Ishikawa (cell line): Measurements from ENCODE around the gene ZFR2.

Source experiments
- CEBPB ChIP-seq: IDR thresholded peaks from 2 replicates; pipeline ENCODE4 v1.6.1; 2012
- CREB1 ChIP-seq: IDR thresholded peaks from 2 replicates; pipeline ENCODE4 v1.6.1; 2012; ENCODE audit warnings: low read depth
- EGR1 ChIP-seq: IDR thresholded peaks from 2 replicates; pipeline ENCODE4 v1.6.1; 2012
- EP300 ChIP-seq: IDR thresholded peaks from 2 replicates; pipeline ENCODE4 v1.6.1; 2012; ENCODE audit warnings: borderline replicate concordance
- FOXM1 ChIP-seq: IDR thresholded peaks from 2 replicates; pipeline ENCODE4 v1.6.1; 2012; ENCODE audit warnings: low read depth, borderline replicate concordance
- NFIC ChIP-seq: IDR thresholded peaks from 2 replicates; pipeline ENCODE4 v1.6.1; 2012
- RAD21 ChIP-seq: IDR thresholded peaks from 2 replicates; pipeline ENCODE4 v1.6.1; 2012; ENCODE audit warnings: low read depth
- TAF1 ChIP-seq: IDR thresholded peaks from 2 replicates; pipeline ENCODE4 v1.6.1; 2012; ENCODE audit warnings: low read depth, mild to moderate bottlenecking
- TCF12 ChIP-seq: IDR thresholded peaks from 2 replicates; pipeline ENCODE4 v1.6.1; 2012; ENCODE audit warnings: low read depth
- TEAD4 ChIP-seq: IDR thresholded peaks from 2 replicates; pipeline ENCODE4 v1.6.1; 2012
- USF1 ChIP-seq: IDR thresholded peaks from 2 replicates; pipeline ENCODE4 v1.6.1; 2012
- YY1 ChIP-seq: IDR thresholded peaks from 2 replicates; pipeline ENCODE4 v1.6.1; 2012; ENCODE audit warnings: low read depth
- ZBTB7A ChIP-seq: IDR thresholded peaks from 2 replicates; pipeline ENCODE4 v1.6.1; 2012; ENCODE audit warnings: low read depth
- TF ChIP-seq, protein P1 (sequence below): IDR thresholded peaks from 2 replicates; pipeline ENCODE4 v1.6.1; 2012
- TF ChIP-seq, protein P2 (sequence below): IDR thresholded peaks from 2 replicates; pipeline ENCODE4 v1.6.1; 2012; ENCODE audit warnings: low read depth, mild to moderate bottlenecking

ZFR2 gene

GRCh38 chr19:3898426-3898825, 29.6 kb upstream of the ZFR2 start:
- TF ChIP-seq EP300: no peak
- TF ChIP-seq, protein P1, sequence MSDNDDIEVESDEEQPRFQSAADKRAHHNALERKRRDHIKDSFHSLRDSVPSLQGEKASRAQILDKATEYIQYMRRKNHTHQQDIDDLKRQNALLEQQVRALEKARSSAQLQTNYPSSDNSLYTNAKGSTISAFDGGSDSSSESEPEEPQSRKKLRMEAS: no peak
- TF ChIP-seq RAD21: no peak
- TF ChIP-seq NFIC: no peak
- no peak for TF ChIP-seq CREB1
- no peak for TF ChIP-seq ZBTB7A
- TF ChIP-seq TCF12: no peak
- TF ChIP-seq, protein P2, sequence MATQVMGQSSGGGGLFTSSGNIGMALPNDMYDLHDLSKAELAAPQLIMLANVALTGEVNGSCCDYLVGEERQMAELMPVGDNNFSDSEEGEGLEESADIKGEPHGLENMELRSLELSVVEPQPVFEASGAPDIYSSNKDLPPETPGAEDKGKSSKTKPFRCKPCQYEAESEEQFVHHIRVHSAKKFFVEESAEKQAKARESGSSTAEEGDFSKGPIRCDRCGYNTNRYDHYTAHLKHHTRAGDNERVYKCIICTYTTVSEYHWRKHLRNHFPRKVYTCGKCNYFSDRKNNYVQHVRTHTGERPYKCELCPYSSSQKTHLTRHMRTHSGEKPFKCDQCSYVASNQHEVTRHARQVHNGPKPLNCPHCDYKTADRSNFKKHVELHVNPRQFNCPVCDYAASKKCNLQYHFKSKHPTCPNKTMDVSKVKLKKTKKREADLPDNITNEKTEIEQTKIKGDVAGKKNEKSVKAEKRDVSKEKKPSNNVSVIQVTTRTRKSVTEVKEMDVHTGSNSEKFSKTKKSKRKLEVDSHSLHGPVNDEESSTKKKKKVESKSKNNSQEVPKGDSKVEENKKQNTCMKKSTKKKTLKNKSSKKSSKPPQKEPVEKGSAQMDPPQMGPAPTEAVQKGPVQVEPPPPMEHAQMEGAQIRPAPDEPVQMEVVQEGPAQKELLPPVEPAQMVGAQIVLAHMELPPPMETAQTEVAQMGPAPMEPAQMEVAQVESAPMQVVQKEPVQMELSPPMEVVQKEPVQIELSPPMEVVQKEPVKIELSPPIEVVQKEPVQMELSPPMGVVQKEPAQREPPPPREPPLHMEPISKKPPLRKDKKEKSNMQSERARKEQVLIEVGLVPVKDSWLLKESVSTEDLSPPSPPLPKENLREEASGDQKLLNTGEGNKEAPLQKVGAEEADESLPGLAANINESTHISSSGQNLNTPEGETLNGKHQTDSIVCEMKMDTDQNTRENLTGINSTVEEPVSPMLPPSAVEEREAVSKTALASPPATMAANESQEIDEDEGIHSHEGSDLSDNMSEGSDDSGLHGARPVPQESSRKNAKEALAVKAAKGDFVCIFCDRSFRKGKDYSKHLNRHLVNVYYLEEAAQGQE: no peak
- no peak for TF ChIP-seq TEAD4
- TF ChIP-seq FOXM1: no peak
- no peak for TF ChIP-seq YY1
- TF ChIP-seq EGR1: no peak
- TF ChIP-seq USF1: no peak
- no peak for TF ChIP-seq CEBPB
- TF ChIP-seq TAF1: no peak

- TF ChIP-seq CEBPB (no peak), EP300 (no peak), TEAD4 (no peak), TCF12 (no peak), NFIC (no peak), CREB1 (no peak), RAD21 (no peak), ZBTB7A (no peak), YY1 (no peak), FOXM1 (no peak), TAF1 (no peak), USF1 (no peak), EGR1 (no peak)
- TF ChIP-seq, protein P2: no peak
- TF ChIP-seq, protein P1: no peak
Measured at GRCh38 chr19:3897936-3898335, 29.1 kb upstream of the ZFR2 start.

DNA sequence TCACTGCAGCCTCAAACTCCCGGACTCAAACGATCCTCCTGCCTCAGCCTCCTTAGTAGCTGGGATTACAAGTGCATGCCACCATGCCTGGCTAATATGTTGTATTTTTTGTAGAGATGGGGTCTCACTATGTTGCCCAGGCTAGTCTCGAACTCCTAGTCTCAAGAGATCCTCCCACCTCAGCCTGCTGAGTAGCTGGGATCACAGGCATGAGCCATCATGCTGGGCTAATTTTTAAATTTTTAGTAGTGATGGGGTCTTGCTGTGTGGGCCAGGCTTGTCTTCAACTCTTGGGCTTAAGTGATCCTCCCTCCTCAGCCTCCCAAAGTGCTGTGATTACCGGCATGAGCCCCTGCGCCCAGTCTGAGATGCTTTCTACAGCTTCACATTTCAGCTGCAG, 26.9 kb upstream of the ZFR2 start:
- TF ChIP-seq EGR1: no peak
- TF ChIP-seq FOXM1: no peak
- TF ChIP-seq USF1: no peak
- no peak for TF ChIP-seq RAD21
- no peak for TF ChIP-seq TEAD4
- no peak for TF ChIP-seq TAF1
- no peak for TF ChIP-seq YY1
- no peak for TF ChIP-seq ZBTB7A
- no peak for TF ChIP-seq EP300
- TF ChIP-seq, protein P2: no peak
- TF ChIP-seq CEBPB: no peak
- TF ChIP-seq, protein P1: no peak
- no peak for TF ChIP-seq CREB1
- TF ChIP-seq TCF12: no peak
- no peak for TF ChIP-seq NFIC
